ENCODE data around the gene ENO2. TPM values are rescaled to one million over a fixed set of nuclear protein-coding genes. Genes with fewer than 3 reads are reported as not detected.
A peak's percentile ranks its signal among the peaks of the same experiment; 100 is the strongest.

ENO2 gene
- total RNA-seq, 1 donor from 2014 or later = 182 TPM

DNA sequence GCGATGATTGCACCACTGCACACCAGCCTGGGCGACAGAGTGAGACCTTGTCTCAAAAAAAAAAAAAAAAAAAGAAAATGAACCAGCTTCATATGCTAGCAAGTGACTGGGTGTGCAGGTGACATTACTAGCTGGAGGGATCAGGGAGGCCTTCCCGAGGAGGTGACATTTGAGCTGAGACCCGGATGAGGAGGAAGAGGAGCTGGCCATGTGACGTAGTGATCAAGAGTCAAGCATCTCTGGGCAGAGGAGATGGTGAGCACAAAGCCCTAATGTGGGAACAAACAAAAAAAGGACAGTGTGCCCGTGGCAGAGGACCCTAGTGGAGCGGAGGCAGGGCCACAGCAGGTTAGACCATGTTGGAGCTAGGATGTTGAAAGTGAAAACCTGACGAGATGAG is 33.2 kb downstream of the ENO2 start:
- H3K27ac Mint-ChIP-seq (ENCODE audit: unreplicated experiment) = no peak overlapping the region
- TF ChIP-seq, protein P1, sequence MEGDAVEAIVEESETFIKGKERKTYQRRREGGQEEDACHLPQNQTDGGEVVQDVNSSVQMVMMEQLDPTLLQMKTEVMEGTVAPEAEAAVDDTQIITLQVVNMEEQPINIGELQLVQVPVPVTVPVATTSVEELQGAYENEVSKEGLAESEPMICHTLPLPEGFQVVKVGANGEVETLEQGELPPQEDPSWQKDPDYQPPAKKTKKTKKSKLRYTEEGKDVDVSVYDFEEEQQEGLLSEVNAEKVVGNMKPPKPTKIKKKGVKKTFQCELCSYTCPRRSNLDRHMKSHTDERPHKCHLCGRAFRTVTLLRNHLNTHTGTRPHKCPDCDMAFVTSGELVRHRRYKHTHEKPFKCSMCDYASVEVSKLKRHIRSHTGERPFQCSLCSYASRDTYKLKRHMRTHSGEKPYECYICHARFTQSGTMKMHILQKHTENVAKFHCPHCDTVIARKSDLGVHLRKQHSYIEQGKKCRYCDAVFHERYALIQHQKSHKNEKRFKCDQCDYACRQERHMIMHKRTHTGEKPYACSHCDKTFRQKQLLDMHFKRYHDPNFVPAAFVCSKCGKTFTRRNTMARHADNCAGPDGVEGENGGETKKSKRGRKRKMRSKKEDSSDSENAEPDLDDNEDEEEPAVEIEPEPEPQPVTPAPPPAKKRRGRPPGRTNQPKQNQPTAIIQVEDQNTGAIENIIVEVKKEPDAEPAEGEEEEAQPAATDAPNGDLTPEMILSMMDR (IDR thresholded peaks at IDR 0.05; ENCODE audit: partially characterized antibody, unreplicated experiment) = no peak
- no peaks in the 10 kb centered on the region for H3K36me3 Mint-ChIP-seq (ENCODE audit: unreplicated experiment)
- H3K4me3 Mint-ChIP-seq (ENCODE audit: unreplicated experiment) = no peak overlapping the region
- peaks cover 17% of the 10 kb centered on the region for H3K4me1 Mint-ChIP-seq (ENCODE audit: low read depth, unreplicated experiment)
- H3K9me3 Mint-ChIP-seq (ENCODE audit: unreplicated experiment) = peaks cover 11% of the 10 kb centered on the region
- no peak for DNase-seq
- peaks cover 22% of the 10 kb centered on the region for H3K27me3 Mint-ChIP-seq (ENCODE audit: unreplicated experiment)

DNA sequence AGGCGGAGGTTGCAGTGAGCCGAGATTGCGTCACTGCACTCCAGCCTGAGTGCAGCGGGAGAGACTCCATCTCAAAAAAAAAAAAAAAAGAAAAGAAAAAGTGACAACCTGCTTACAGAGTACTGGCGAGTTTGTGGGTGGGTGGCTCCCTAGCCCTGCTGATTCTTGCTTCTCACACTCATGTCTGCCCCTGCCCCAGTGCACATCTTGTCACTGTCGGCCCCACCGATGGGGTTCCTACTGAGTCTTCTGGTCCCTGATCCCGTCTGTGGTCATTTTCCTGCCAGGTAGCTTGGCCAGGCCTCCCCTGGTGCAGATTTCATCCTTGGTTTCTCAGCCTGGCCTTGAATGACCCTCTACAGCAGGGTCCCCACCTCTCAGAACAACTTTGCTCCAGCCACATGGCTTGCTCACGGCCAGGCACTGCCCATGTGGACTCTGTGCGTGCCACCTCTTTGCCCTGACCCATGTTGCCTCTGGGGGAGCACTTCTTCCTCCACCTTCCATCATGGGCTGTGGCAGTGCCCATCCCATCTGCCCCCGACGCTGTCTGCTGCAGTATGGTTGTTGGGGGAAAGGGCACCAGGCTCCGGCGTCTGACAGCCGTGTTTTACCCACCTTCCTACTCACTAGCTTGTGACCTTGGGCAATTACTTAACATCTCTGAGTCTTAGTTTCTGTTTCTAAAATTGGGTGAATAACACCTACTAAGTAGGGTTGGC is 34.7 kb downstream of the ENO2 start:
- Mint-ChIP-seq H3K27ac (ENCODE audit: unreplicated experiment) (no peak overlapping the region), H3K36me3 (ENCODE audit: unreplicated experiment) (no peaks in the 10 kb centered on the region), H3K4me1 (ENCODE audit: low read depth, unreplicated experiment) (peaks cover 15% of the 10 kb centered on the region), H3K27me3 (ENCODE audit: unreplicated experiment) (peaks cover 16% of the 10 kb centered on the region), H3K4me3 (ENCODE audit: unreplicated experiment) (no peak overlapping the region), H3K9me3 (ENCODE audit: unreplicated experiment) (no peaks in the 10 kb centered on the region)
- TF ChIP-seq, protein P1 (IDR thresholded peaks at IDR 0.05; ENCODE audit: partially characterized antibody, unreplicated experiment) = no peak
- no peak for DNase-seq

DNA sequence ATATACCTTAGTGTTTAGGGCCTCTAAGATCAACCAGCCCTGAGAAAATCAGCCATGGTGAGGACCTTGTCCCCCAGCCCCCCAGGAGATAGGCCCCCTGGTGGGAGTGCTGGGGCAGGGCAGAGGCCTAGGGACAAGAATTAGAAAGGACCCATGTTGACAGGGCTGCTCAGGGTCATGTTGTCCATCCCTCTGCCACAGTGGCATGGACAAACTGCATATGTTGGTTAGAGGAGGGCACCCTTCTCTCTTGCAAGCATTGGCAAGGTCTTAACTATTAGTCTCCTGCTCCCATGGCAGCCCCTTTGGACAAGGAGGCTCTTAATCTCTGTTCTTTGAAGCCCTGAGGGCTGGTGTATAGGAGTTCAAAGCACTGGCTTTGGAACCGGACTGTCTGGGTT is 36.0 kb downstream of the ENO2 start:
- H3K4me3 Mint-ChIP-seq (ENCODE audit: unreplicated experiment) = no peak overlapping the region
- H3K9me3 Mint-ChIP-seq (ENCODE audit: unreplicated experiment) = no peaks in the 10 kb centered on the region
- H3K4me1 Mint-ChIP-seq (ENCODE audit: low read depth, unreplicated experiment) = peaks cover 7% of the 10 kb centered on the region
- no peaks in the 10 kb centered on the region for H3K36me3 Mint-ChIP-seq (ENCODE audit: unreplicated experiment)
- no peak overlapping the region for H3K27ac Mint-ChIP-seq (ENCODE audit: unreplicated experiment)
- H3K27me3 Mint-ChIP-seq (ENCODE audit: unreplicated experiment) = peaks cover 12% of the 10 kb centered on the region
- TF ChIP-seq, protein P1 (IDR thresholded peaks at IDR 0.05; ENCODE audit: partially characterized antibody, unreplicated experiment) = peak; percentile 32
- DNase-seq = no peak

DNA sequence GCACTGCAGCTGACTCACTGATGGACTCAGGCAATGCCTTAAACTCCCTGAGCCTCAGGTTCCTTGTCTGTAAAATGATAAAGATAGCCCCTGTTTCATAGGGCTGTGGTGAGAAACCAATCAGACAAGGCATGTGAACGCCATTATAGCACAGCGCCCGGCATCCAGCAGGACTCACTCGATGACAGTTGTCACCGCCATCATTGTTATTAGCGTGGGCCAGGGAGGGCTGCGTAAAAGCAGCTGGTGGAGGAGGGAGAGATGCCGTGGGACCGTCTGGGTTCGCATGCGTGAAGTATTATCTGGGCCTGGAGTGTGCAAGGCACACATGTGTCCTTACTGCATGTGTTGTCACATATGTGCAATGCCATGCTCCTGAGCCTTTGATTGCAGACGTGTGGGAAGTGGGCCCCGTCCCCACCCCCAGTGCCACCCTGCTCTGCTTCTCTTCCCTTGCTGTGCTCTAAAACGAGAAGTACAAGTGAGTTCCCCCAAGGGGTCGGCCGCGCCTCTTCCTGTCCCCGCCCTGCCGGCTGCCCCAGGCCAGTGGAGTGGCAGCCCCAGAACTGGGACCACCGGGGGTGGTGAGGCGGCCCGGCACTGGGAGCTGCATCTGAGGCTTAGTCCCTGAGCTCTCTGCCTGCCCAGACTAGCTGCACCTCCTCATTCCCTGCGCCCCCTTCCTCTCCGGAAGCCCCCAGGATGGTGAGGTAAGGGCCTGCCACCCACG is 36.6 kb downstream of the ENO2 start, which contains the start of gene PTPN6:
Gene PTPN6, plus strand, starts transcription at position 546 of the 730 bp plus-strand sequence. Its CDS starts 157 bp downstream, at position 703.
- Mint-ChIP-seq H3K36me3 (ENCODE audit: unreplicated experiment) (no peaks in the 10 kb centered on the region), H3K27me3 (ENCODE audit: unreplicated experiment) (peaks cover 12% of the 10 kb centered on the region), H3K4me3 (ENCODE audit: unreplicated experiment) (no peak within 1 kb of the TSS), H3K27ac (ENCODE audit: unreplicated experiment) (no peak within 1 kb of the TSS), H3K4me1 (ENCODE audit: low read depth, unreplicated experiment) (peaks cover 5% of the 10 kb centered on the region), H3K9me3 (ENCODE audit: unreplicated experiment) (no peaks in the 10 kb centered on the region)
- DNase-seq = no peak
- TF ChIP-seq, protein P1 (IDR thresholded peaks at IDR 0.05; ENCODE audit: partially characterized antibody, unreplicated experiment) = no peak

All from glutamatergic neuron (in vitro differentiated cells).